ENCODE data around the gene SHANK3.

DNA sequence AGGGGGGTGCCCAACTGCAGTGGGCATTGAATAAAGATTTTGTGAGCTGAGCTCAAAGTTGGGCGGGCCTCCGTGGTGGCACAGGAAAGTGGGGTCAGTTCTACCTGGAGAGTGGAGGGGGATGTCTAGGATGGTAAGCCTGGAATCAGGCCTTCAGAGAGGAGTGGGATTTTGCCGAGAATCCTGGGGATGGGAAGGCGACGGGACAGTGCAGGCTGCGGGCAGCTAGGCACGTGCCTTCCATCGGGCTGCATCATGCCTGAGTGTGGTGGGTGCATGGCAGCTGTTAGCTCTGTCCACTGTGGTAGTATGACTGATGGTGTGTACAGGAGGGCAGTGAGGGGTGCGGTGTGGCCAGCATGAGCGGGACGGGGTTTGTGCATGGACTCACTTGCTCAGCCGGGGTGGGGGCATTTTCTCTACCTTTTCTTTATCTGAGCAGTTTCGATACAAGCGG is 3.6 kb downstream of the SHANK3 start:
- TF ChIP-seq CTCF (IDR thresholded peaks at IDR 0.05) (no peak), POLR2A (IDR thresholded peaks at IDR 0.05) (no peak)
